NCI-H526 (cell line): Measurements from ENCODE around the gene BBS12.

ENCODE experiments used
- DNase-seq, 2 experiments: peaks; one replicate each; lab custom pipeline; 2025; lab: John Stamatoyannopoulos, UW

The BBS12 gene

DNA sequence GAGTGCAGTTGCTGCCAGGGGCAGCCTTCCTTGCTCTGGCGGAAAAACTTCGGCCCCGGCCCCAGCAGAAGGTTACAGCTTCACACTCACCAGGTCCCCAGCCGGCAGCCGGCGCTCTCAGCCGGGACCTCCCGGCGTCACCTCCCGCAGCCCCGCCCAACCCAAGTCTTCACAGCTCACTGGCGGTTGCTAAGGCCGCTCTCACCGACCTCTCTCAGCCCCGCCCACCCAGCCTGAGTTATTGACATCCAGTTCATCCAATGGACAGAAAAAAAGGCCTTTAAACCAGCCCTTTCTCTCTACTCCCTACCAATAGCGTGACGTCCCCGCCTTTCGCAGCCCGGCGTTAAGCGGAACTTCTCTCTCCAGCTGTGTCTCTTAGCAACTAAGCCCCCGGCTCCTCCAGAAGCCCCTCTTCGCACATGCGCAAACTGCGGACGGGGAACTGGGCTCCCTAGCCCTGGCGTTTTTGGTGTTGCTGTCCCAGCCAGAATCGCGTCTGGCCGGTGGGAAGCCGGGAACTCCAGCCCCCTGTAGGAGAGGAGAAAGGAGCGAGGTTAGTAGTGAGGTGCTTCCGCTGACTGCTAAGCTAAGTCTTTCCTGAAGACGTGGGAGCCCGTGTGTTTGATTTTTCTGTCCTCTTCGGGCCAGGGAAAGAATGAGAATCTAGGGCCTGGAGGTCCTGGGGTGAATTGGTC, at the start of gene BBS12:
Gene BBS12, plus strand, starts transcription at position 376 of the 698 bp plus-strand sequence. CDS start 9,189 bp downstream, outside the sequence.
- DNase-seq = peak; percentile 99

DNA sequence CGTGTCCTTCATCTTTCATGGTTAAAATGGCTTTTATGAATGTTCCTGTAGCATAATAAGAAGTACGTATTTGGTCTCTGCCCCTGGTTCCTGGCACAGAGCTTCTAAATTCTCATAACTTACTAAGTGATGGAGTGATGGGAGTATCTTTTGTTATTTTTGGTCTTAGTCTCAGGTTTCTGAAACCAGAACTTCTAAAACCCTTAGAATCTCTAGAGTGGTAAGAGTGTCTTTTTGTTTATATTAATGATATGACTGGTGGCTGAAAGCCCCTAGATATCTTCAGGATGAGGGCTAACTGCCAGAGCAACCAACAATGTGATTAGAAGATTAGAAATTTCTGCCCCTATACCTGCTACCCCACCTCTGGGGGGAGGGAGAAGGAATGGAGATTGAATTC, 45.8 kb upstream of the BBS12 start:
- DNase-seq = no peak

DNA sequence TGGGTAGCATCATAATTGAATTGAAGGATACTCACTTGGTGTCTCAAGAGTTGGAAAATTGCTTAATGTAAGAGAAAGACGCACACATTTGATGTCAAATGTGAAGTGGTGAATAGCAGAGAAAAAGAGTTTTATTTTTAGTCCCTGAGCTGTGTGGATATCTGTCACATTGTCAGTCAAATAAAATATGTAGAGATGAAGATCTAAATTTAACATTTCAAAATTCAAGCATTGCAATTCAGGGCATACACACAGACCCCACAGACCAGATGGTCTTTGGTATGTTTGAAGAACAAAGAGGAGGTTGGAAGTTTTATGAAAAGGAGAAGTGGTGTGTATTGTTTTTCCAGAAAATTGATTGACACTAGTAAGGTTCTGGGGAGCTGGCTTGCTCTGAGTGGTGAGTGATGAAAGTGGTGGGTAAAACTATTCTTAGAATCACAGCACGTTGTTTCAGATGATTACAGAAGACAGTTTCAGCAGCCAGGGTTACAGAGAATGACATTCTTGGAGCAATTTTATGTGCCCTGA, 44.9 kb upstream of the BBS12 start:
- DNase-seq = no peak

DNA sequence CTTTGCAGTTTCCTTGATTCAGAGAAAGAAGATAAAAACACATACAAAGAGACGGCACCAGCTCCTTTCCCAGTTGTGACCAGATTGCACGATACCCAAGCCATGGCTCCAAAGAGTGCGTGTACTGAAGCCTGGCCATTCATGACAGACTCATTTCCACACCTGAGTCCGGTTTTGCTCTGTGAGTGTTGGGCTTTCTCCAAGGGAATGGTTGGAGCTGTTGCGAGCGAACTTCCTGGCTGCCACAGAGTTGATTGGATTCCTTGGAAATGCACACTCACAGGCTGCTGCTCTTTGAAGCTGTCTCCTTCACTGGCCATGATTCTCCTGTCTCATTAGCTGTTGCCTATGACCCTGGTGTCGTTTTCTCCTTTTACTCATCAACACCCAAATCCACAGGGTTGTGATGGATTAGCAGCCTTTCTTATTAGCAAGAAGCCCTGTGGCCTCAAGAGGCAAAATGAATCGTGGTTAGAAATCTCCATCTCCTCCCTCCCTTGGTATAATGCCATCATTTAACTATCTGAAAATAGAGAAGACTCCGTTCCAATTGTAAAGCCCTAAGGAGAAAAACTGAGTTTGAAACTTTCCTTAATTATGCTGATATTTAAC, 43.9 kb upstream of the BBS12 start:
- DNase-seq = no peak

DNA sequence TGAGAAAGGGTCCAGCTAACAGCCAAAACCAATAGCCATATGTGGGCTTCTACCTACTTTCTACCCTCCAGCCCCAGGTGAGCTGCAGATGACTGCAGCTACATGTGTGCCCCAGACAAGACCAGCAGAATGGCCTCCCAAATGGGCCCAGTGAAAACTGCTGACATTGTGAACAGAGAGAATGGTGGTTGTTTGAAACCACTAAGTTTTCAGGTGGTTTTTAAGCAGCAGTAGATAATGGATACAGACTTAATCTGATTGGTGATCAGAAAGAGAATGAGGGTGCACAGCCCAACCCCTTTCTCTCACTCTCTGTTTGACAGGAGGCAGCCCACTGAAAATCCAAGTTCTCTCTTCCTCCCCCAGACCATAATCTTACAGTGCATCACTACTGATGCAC, 42.5 kb upstream of the BBS12 start:
- DNase-seq = no peak

DNA sequence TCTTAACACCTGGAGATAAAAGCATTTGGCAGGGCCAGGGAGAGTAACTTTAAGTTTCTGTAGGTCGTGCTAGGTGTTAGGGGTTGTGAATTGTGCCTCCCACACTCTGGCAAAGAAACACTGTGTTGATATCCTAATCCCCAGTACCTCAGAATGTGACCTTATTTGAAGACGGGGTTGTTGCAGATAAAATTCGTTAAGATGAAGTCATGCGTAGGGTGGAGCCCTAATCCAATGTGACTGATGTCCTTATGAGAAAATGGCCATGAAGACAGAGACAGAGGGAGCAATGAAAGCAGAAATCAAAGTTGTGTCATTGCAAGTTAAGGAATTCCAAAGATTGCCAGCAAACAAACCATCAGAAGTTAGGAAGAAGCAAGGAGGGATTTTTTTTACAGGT, 40.5 kb upstream of the BBS12 start:
- DNase-seq = no peak

DNA sequence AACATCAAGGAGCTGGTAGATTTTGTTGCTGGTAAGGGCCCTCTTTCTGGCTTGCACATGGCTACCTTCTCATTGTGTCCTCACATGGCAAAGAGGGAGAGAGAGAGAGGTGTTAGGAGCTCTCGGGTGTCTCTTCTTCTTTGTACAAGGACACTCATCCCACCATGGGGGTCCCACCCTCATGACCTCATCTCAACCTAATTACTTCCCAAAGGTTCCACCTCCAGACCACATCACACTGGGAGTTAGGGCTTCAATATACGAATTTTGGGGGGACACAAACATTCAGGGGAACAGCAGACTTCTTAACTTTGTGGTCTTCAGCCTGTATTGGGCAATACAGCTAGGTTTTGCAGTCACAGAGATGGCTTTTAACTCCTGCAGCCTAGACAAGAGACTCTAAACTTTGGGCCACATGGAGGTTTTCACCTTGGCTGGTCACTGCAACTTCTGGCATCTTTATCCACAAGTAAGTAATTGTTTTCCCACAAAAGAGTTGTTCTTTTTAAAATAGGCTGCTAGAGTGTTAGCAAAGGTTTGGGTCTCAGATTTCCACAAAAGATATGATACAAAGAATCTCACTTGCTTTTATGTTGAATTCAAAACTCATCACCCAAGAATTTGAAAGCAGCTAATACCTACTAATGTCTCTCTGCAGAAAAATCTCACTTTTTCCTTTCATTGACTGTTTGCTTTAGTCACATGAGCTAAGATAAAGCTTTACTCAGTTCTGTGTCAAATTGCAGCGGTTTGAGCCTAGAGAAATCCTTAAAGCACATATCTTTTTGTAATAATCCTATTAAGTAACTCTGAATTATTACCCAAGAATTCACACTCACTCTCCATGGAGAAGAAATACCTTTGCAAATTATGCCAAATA, 39.6 kb upstream of the BBS12 start:
- no peak for DNase-seq

DNA sequence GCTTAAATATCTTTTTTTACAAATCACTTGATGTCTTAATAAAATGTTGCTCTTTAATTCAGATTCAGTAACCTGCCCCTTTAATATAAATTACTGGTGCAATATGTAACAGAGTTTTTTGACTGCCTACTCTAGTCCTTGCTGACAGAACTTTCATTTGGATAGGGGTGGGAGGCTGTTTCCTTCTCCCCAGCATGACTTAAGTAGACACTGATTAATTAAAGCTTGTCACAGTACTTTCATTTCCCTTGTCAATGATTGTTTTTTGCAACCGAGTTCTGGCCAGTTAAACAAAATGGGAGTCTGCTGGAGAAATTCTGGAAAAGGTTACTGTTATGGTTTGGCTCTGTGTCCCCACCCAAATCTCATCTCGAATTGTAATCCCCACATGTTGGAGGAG, 37.3 kb upstream of the BBS12 start:
- DNase-seq = no peak

DNA sequence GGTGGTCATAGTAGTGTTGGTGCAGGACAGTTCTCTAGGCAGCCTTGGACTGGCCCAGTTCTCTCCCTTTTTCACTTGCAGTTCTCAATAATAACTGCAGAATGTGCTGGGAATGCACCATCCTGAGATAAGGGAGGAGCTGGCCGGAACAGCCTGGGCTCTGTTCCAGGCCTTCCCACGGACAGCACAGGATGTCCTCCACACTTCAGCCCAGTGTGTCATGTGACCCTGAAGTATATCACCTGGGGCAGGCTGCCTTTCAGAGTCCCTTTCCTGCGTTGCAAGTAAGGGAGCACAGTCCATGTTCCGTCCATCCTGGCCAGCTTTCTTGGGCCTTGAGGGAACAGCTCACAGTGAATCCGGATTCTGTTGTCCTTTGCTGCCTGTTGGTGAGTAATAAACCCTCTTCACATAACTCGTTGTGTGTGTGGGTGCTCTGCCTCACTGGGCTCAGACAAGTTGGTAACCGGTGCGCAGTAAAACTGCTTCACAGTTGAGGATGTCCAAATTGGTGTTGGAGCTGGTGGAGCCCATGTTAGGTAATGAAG, 32.3 kb upstream of the BBS12 start:
- DNase-seq = no peak

DNA sequence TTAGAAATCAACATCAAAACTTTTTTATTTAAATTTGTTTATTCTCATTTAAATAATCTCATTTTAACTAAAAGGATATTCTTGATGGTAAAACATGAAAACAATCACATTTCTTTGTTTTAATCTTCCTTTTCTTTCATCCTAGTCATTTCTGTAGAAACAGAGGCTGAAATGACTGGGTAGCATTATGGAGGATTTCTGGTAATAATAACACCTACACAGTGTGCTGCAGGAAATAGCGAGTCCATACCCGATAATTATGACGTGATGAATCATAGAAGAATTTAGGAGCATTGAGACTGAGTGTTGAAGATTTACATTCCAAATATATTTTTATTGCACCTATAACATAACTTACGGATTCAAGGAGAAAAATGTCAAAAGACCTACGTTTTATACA, 31.4 kb upstream of the BBS12 start:
- DNase-seq = no peak

DNA sequence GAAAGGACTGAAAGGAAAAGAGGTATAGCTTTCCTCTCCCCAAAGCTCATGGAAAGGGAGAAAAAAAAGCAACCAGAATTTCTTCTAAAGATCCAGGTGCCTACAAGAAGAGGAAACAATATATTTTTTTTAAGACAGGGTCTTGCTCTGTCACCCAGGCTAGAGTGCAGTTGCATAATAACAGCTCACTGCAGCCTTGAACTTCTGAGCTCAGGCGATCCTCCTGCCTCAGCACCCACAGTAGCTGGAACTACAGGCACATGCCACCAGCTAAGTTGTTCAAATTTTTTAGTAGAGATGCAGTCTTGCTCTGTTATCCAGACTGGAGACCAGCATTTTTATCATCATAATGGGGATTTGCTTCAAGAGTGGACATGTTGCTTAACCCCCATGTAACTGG, 30.5 kb upstream of the BBS12 start:
- DNase-seq = no peak

DNA sequence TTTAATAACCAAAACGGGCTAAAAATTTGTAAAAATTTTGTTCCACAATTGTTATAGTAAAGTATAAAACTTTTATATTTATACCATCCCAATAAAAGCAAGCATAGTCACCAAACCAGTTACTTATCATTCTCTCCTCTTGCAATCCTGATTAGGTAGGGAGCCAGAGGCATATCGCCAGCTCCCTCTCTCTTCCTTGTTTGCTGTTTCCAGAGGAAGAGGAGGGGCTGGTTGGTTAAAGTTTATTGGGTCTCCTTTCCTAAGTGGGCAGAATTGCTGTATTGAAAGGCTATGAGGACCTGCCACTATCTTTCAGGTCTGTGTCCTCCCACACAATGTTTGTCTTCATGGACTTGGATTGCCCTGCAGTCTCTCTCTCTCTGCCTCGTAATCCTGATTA, 29.6 kb upstream of the BBS12 start:
- DNase-seq = no peak

DNA sequence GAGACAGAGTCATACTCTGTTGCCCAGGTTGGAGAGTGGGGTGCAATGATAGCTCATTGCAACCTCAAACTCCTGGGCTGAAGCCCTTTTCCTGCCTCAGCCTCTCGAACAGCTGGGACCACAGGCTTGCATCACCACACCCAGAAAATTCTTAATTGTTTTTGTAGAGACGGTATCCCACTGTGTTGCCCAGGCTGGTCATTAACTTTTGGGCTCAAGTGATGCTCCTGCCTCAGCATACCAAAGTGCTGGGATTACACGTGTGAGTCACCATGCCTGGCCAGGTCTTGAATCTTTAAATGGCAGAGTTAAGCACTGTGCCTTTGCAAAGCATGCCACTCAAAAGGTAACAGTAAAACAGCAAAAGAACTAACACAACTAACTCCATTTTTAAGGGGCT, 28.6 kb upstream of the BBS12 start:
- no peak for DNase-seq

DNA sequence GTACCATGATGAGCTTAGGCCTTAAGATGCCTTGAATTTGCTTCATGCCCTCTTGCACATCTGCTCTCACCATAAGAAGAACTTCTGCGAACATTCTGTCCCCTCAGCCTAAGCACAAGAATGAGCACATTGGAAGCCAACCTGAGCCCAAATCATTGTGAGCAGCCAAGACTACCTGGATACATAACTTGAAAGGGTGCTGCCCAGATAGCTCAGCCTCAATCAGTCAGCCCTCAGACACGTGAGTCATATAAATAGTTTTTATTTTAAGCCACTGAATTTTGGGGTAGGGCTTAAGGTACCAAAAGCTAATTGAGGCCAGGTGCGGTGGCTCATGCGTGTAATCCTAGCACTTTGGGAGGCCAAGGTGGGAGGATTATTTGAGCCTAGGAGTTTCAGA, 27.5 kb upstream of the BBS12 start:
- no peak for DNase-seq

DNA sequence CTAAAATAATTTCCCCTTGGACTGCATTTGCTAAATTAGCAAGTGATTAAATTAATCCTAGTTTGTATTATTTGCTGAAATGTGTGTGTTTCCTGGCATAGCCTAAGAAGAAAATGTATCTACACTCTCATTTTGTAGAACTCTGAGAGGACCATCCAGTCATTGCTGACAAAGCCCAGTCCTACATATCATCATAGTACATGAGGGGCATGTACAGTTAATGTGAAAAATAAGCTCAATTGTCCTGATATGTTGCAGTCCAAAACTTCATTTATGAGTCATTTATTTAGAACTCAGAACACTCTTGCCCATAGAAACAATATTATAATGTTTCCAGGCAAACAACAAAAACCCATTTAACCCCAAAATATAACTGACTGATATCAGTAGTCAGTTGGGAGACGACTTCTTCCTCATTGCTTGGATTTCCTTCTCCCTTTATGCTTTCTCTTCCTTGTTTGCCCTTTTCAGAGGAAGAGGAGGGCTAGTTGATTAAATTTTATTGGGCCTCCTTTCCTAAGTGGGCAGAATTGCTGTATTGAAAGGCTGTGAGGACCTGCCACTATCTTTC, 26.9 kb upstream of the BBS12 start:
- no peak for DNase-seq

DNA sequence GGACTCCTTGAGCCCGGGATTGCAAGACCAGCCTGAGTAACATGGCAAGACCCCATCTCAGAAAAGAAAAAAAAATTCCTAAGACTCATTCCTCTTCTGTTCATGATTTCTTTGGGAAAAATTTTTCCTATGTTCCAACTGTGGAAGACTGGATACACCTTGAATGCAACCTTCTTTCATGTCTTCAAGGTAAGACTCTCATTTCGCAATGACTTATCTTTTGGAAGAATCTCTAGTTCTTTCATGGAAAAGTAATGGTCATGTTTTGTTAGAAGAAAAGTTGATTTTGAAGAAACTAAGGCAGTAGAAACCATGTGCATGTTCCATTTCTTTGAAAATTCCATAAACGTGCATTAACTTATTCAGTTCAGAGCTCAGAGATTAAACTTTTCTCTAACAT, 26.0 kb upstream of the BBS12 start:
- no peak for DNase-seq

DNA sequence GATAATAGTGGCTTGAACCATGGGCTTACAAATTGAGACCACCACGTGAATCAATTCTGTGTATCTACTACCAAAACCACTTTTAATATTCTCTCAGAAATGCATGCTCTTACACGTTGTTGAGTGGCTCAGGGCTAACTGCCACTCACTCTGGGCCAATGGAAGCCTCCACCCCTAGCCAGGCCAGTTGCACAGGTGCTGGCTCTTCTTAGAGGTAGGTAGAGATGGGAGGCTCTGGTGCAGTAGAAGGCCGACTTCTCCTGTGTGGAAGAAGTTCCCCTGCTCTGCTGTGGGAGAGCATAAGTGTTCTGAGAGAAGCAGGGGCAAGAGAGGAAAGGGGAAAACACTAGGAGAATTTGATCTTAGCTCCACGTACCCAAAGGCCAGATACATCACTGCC, 25.0 kb upstream of the BBS12 start:
- no peak for DNase-seq

DNA sequence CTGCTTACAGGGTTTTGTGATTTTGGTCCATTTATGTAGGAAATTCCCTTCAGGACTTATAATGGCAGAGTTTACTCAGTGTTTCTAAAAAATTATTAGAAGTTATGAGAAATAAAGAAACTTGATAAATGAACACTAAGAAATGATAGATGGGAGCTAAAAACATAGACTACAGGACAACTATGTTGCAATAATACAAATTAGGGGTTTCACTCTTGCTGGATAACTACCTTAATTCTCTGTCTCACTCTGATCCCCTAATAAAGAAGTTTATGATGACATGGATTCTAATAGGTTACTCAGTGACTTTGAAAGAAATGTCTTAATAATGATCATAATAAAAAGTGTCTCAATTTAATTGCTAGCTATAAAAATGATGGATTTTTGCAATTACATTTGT, 23.3 kb upstream of the BBS12 start:
- DNase-seq = no peak

DNA sequence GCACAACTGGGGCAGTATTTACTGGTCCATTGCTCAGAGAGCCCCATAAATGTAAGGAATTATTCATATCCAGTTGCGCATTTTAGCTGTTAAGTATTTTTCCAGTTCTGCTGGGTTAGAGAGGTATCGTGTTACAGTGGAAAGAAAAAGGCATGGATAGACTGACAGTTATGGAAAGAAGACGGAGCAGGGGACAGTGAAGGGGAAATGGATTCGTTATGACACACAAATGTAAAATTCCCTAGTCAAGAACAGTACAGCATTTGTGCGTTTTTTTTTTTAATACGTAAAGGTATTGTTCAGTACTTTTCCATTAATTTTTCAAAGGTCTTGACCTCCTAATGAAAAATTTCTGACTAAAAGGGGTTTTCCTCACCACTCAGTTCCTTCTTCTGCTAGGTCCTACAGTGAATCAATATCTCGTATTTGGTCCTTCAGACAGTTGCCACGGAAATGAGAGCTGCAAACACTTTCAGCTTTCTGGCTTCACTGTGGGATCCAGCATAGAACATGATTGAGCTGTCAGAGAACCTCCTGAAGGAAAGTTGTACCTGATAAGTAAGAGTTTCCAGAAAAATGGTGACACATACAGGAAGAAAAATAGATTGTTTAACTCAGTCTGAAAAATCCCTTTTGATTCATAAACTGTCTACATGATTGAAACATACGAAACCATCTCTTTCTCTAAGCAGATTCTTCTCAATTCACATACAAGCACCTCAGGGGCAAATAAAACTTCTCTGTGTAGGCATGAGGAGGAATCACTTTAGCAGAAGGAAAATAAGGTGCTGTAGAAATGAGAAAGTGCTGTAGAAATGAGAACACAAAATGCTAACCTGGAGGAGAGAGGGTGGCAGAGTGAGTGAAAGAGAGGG, 21.8 kb upstream of the BBS12 start:
- peak; percentile 86 for DNase-seq

DNA sequence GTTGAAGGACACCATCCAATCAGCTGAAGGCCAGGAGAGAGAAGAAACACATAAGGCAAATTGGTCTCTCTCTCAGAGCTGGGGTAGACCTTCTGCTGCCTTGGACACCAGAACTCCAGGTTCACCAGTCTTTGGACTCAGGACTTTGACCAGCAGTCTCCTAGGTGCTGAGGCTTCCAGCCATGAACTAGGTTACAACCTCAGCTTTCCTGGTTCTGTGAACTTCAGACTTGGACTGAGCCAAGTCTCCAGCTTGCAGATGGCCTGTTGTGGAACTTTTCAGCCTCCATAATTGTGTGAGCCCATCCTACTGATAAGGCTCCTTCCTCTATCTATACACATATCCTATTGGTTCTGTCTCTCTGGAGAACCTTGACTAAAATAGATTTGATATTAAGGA, 20.6 kb upstream of the BBS12 start:
- no peak for DNase-seq

DNA sequence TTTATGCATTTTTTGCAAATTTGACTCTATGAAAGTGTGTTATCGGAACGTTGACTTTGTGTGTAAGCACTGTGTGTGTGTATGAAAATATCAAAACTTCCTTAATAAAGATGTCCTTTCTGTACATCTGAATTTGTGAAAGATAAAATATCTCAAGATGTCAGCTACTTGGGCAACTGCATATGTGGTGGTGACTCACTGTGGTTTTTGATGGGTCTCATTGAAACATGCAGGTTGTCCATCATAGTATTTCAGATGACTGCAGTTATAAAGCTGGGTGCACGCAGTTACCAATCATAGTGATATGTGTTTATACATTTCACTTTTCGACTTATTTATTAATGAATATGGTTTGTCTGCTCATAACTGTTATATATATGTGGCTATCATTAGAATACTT, 19.7 kb upstream of the BBS12 start:
- no peak for DNase-seq
